Measurements from ENCODE around the gene MYH7B. TPM values are rescaled to one million over a fixed set of nuclear protein-coding genes. Genes with fewer than 3 reads are reported as not detected.

Gene MYH7B
- 0.19 and 0.52 TPM in 2 replicates for total RNA-seq

GRCh38 chr20:34955231-34956040 lies at the start of gene MYH7B, which contains the start of gene GSS:
Gene MYH7B, plus strand, starts transcription at chr20:34955868. Its CDS starts 22,138 bp downstream, at chr20:34978006.
Gene GSS, minus strand, starts transcription at chr20:34955806. Its CDS starts 3,954 bp downstream, at chr20:34951852.
- H3K4me3 Mint-ChIP-seq: peak within 1 kb of the TSS; percentile 95
- H3K9me3 Mint-ChIP-seq: no peaks in the 10 kb centered on the region
- H3K27me3 Mint-ChIP-seq: no peaks in the 10 kb centered on the region
- intact Hi-C loops (cut with micrococcal nuclease): loop anchor here (1.0 to 2.0 kb wide), 5 partner anchors 37 to 131 kb away; partner anchors contain the start of genes ACSS2 and NCOA6
- H3K4me1 Mint-ChIP-seq: peaks cover 25% of the 10 kb centered on the region
- peaks cover 11% of the 10 kb centered on the region for H3K36me3 Mint-ChIP-seq (ENCODE audit: low read depth)
- H3K27ac Mint-ChIP-seq: peak within 1 kb of the TSS; percentile 95
- peak; percentile 100 for DNase-seq

GRCh38 chr20:34907616-34908469 lies 47.8 kb upstream of the MYH7B start:
- Mint-ChIP-seq H3K9me3 (peaks cover 1% of the 10 kb centered on the region), H3K4me1 (peaks cover 11% of the 10 kb centered on the region), H3K27ac (peak overlapping the region; percentile 76), H3K4me3 (no peak overlapping the region), H3K36me3 (ENCODE audit: low read depth) (peaks cover 25% of the 10 kb centered on the region), H3K27me3 (no peaks in the 10 kb centered on the region)
- intact Hi-C loops (cut with micrococcal nuclease): no loop called here
- DNase-seq: no peak

GRCh38 chr20:34915131-34915530 lies 40.5 kb upstream of the MYH7B start:
- H3K36me3 Mint-ChIP-seq (ENCODE audit: low read depth): peaks cover 59% of the 10 kb centered on the region
- intact Hi-C loops (cut with micrococcal nuclease): no loop called here
- H3K27me3 Mint-ChIP-seq: no peaks in the 10 kb centered on the region
- no peak overlapping the region for H3K4me3 Mint-ChIP-seq
- H3K9me3 Mint-ChIP-seq: peaks cover 6% of the 10 kb centered on the region
- peaks cover 43% of the 10 kb centered on the region for H3K4me1 Mint-ChIP-seq
- peak overlapping the region; percentile 39 for H3K27ac Mint-ChIP-seq
- no peak for DNase-seq

GRCh38 chr20:34915749-34916455 lies 39.8 kb upstream of the MYH7B start:
- H3K36me3 Mint-ChIP-seq (ENCODE audit: low read depth): peaks cover 67% of the 10 kb centered on the region
- intact Hi-C loops (cut with micrococcal nuclease): no loop called here

GRCh38 chr20:34916774-34917354 lies 38.8 kb upstream of the MYH7B start:
- DNase-seq: no peak
- Mint-ChIP-seq H3K4me3 (no peak overlapping the region), H3K27me3 (no peaks in the 10 kb centered on the region), H3K9me3 (peaks cover 8% of the 10 kb centered on the region), H3K4me1 (peaks cover 53% of the 10 kb centered on the region), H3K27ac (peak overlapping the region; percentile 15), H3K36me3 (ENCODE audit: low read depth) (peaks cover 72% of the 10 kb centered on the region)
- intact Hi-C loops (cut with micrococcal nuclease): no loop called here

More at GRCh38 chr20:34915749-34916455, 39.8 kb upstream of the MYH7B start:
- Mint-ChIP-seq H3K4me3 (no peak overlapping the region), H3K4me1 (peaks cover 50% of the 10 kb centered on the region), H3K9me3 (peaks cover 8% of the 10 kb centered on the region), H3K27ac (peak overlapping the region; percentile 65), H3K27me3 (no peaks in the 10 kb centered on the region)
- no peak for DNase-seq

GRCh38 chr20:34920055-34920454 lies 35.6 kb upstream of the MYH7B start:
- H3K36me3 Mint-ChIP-seq (ENCODE audit: low read depth): peaks cover 58% of the 10 kb centered on the region
- peak overlapping the region; percentile 6 for H3K27ac Mint-ChIP-seq
- no peak for DNase-seq
- intact Hi-C loops (cut with micrococcal nuclease): no loop called here
- H3K4me1 Mint-ChIP-seq: peaks cover 49% of the 10 kb centered on the region
- no peak overlapping the region for H3K4me3 Mint-ChIP-seq
- H3K27me3 Mint-ChIP-seq: no peaks in the 10 kb centered on the region
- H3K9me3 Mint-ChIP-seq: peaks cover 4% of the 10 kb centered on the region

- no peaks in the 10 kb centered on the region for H3K27me3 Mint-ChIP-seq
- no peak for DNase-seq
- H3K36me3 Mint-ChIP-seq (ENCODE audit: low read depth): peaks cover 58% of the 10 kb centered on the region
- H3K4me1 Mint-ChIP-seq: peaks cover 47% of the 10 kb centered on the region
- peaks cover 4% of the 10 kb centered on the region for H3K9me3 Mint-ChIP-seq
- intact Hi-C loops (cut with micrococcal nuclease): no loop called here
- no peak overlapping the region for H3K4me3 Mint-ChIP-seq
- no peak overlapping the region for H3K27ac Mint-ChIP-seq
These were observed 34.2 kb upstream of the MYH7B start for GRCh38 chr20:34921436-34921835.

- DNase-seq: no peak
- H3K27ac Mint-ChIP-seq: no peak overlapping the region
- H3K4me1 Mint-ChIP-seq: peaks cover 38% of the 10 kb centered on the region
- peaks cover 4% of the 10 kb centered on the region for H3K9me3 Mint-ChIP-seq
- no peaks in the 10 kb centered on the region for H3K27me3 Mint-ChIP-seq
- intact Hi-C loops (cut with micrococcal nuclease): no loop called here
- H3K4me3 Mint-ChIP-seq: no peak overlapping the region
- H3K36me3 Mint-ChIP-seq (ENCODE audit: low read depth): peaks cover 59% of the 10 kb centered on the region
These were observed 32.9 kb upstream of the MYH7B start for GRCh38 chr20:34922654-34923381.

GRCh38 chr20:34923414-34923813 lies 32.3 kb upstream of the MYH7B start:
- Mint-ChIP-seq H3K27me3 (no peaks in the 10 kb centered on the region), H3K36me3 (ENCODE audit: low read depth) (peaks cover 60% of the 10 kb centered on the region), H3K27ac (no peak overlapping the region), H3K9me3 (peaks cover 4% of the 10 kb centered on the region), H3K4me1 (peaks cover 32% of the 10 kb centered on the region), H3K4me3 (no peak overlapping the region)
- intact Hi-C loops (cut with micrococcal nuclease): no loop called here
- no peak for DNase-seq

GRCh38 chr20:34925341-34925740 lies 30.3 kb upstream of the MYH7B start:
- no peak overlapping the region for H3K4me3 Mint-ChIP-seq

GRCh38 chr20:34925981-34926380 lies 29.7 kb upstream of the MYH7B start:
- peaks cover 11% of the 10 kb centered on the region for H3K4me1 Mint-ChIP-seq
- H3K27ac Mint-ChIP-seq: no peak overlapping the region
- DNase-seq: no peak
- no peaks in the 10 kb centered on the region for H3K27me3 Mint-ChIP-seq
- no peaks in the 10 kb centered on the region for H3K9me3 Mint-ChIP-seq
- H3K36me3 Mint-ChIP-seq (ENCODE audit: low read depth): peaks cover 58% of the 10 kb centered on the region
- intact Hi-C loops (cut with micrococcal nuclease): no loop called here
- H3K4me3 Mint-ChIP-seq: no peak overlapping the region

More at GRCh38 chr20:34925341-34925740, 30.3 kb upstream of the MYH7B start:
- intact Hi-C loops (cut with micrococcal nuclease): no loop called here
- Mint-ChIP-seq H3K36me3 (ENCODE audit: low read depth) (peaks cover 58% of the 10 kb centered on the region), H3K9me3 (no peaks in the 10 kb centered on the region), H3K27me3 (no peaks in the 10 kb centered on the region), H3K4me1 (peaks cover 16% of the 10 kb centered on the region), H3K27ac (peak overlapping the region; percentile 1)
- DNase-seq: no peak

GRCh38 chr20:34926581-34926980 lies 29.1 kb upstream of the MYH7B start:
- no peaks in the 10 kb centered on the region for H3K27me3 Mint-ChIP-seq
- no peak for DNase-seq
- peaks cover 9% of the 10 kb centered on the region for H3K4me1 Mint-ChIP-seq
- H3K9me3 Mint-ChIP-seq: no peaks in the 10 kb centered on the region
- peaks cover 53% of the 10 kb centered on the region for H3K36me3 Mint-ChIP-seq (ENCODE audit: low read depth)
- no peak overlapping the region for H3K4me3 Mint-ChIP-seq
- H3K27ac Mint-ChIP-seq: peak overlapping the region; percentile 5
- intact Hi-C loops (cut with micrococcal nuclease): no loop called here

- intact Hi-C loops (cut with micrococcal nuclease): no loop called here
- no peaks in the 10 kb centered on the region for H3K27me3 Mint-ChIP-seq
- no peak overlapping the region for H3K4me3 Mint-ChIP-seq
- DNase-seq: no peak
- H3K27ac Mint-ChIP-seq: no peak overlapping the region
- no peaks in the 10 kb centered on the region for H3K9me3 Mint-ChIP-seq
- peaks cover 57% of the 10 kb centered on the region for H3K36me3 Mint-ChIP-seq (ENCODE audit: low read depth)
- peaks cover 8% of the 10 kb centered on the region for H3K4me1 Mint-ChIP-seq
These were observed 27.9 kb upstream of the MYH7B start for GRCh38 chr20:34927736-34928135.
